HFFc6 (cell line): ENCODE data around the gene ARHGAP19. TPM values are rescaled to one million over a fixed set of nuclear protein-coding genes. Genes with fewer than 3 reads are reported as not detected.
A peak's percentile ranks its signal among the peaks of the same experiment; 100 is the strongest.

Experiments used
- DNase-seq: peaks from one replicate; pipeline ENCODE4 v3.0.0-alpha.2; 2018
- H3K27ac Mint-ChIP-seq: 2 replicates; pipeline ENCODE4 v1.8.0; 2020; ENCODE audit warnings: mild to moderate bottlenecking, mixed read lengths
- H3K27me3 Mint-ChIP-seq: 2 replicates; pipeline ENCODE4 v1.8.0; 2021; ENCODE audit warnings: mild to moderate bottlenecking, moderate library complexity, mixed read lengths; ENCODE audit not compliant: insufficient read depth
- H3K36me3 Mint-ChIP-seq: 2 replicates; pipeline ENCODE4 v1.8.0; 2021; ENCODE audit warnings: low read depth, mixed read lengths
- H3K4me1 Mint-ChIP-seq: 2 replicates; pipeline ENCODE4 v1.8.0; 2020; ENCODE audit warnings: low read depth, mixed read lengths
- H3K4me3 Mint-ChIP-seq: 2 replicates; pipeline ENCODE4 v1.8.0; 2020; ENCODE audit warnings: mild to moderate bottlenecking, moderate library complexity, mixed read lengths
- H3K9me3 Mint-ChIP-seq: 2 replicates; pipeline ENCODE4 v1.8.0; 2020; ENCODE audit warnings: mild to moderate bottlenecking, mixed read lengths
- CTCF ChIP-seq: fragments of 200-600 bp; sonication (generic); IDR thresholded peaks from 2 replicates; pipeline ENCODE4 v1.5.0; 2021; ENCODE audit warnings: antibody characterized with exemption, mild to moderate bottlenecking
- total RNA-seq, 6 experiments: library from RNA; stranded (reverse); fragmentation: NEBNext Ultra II Directional; extraction: Animal tissue kit (Norgen Biotek cat#: 25700); gene quantifications; 2 replicates in 1 of 6; 3 replicates in 5 of 6; pipeline ENCODE4 v1.2.3, GENCODE V29; 2021

Gene ARHGAP19
- total RNA-seq, 6 experiments from 2014 or later, result 5.2 to 12.3 (median 10.2) TPM

GRCh38 chr10:97320480-97321031 is 28.1 kb upstream of the ARHGAP19 start:
- peaks cover 12% of the 10 kb centered on the region for H3K4me1 Mint-ChIP-seq
- TF ChIP-seq CTCF, result no peak
- peak overlapping the region; percentile 76 for H3K4me3 Mint-ChIP-seq
- H3K9me3 Mint-ChIP-seq, result no peaks in the 10 kb centered on the region
- H3K27ac Mint-ChIP-seq, result no peak overlapping the region
- DNase-seq, result no peak
- peaks cover 6% of the 10 kb centered on the region for H3K27me3 Mint-ChIP-seq
- H3K36me3 Mint-ChIP-seq, result no peaks in the 10 kb centered on the region

- TF ChIP-seq CTCF, result peak; percentile 21
- peaks cover 10% of the 10 kb centered on the region for H3K27me3 Mint-ChIP-seq
- H3K27ac Mint-ChIP-seq, result no peak overlapping the region
- H3K36me3 Mint-ChIP-seq, result no peaks in the 10 kb centered on the region
- H3K4me1 Mint-ChIP-seq, result peaks cover 14% of the 10 kb centered on the region
- H3K9me3 Mint-ChIP-seq, result no peaks in the 10 kb centered on the region
- H3K4me3 Mint-ChIP-seq, result peak overlapping the region; percentile 76
- DNase-seq, result no peak
Observed at GRCh38 chr10:97319671-97320479, 27.4 kb upstream of the ARHGAP19 start.

- Mint-ChIP-seq H3K4me3 (peak within 1 kb of the TSS; percentile 91), H3K36me3 (no peaks in the 10 kb centered on the region), H3K27me3 (peaks cover 10% of the 10 kb centered on the region), H3K9me3 (no peaks in the 10 kb centered on the region), H3K27ac (peak within 1 kb of the TSS; percentile 98), H3K4me1 (peaks cover 20% of the 10 kb centered on the region)
- DNase-seq, result peak; percentile 73
- peak; percentile 9; the same call in 1 of the 2 replicates for TF ChIP-seq CTCF
Observed at GRCh38 chr10:97318772-97319651, 26.6 kb upstream of the ARHGAP19 start, which contains the start of gene FRAT1. Gene FRAT1 (plus strand): TSS chr10:97319271. CDS start chr10:97319454, 183 bp downstream.

GRCh38 chr10:97314671-97315070 is 22.2 kb upstream of the ARHGAP19 start:
- H3K27ac Mint-ChIP-seq, result no peak overlapping the region

More at GRCh38 chr10:97314671-97315070, 22.2 kb upstream of the ARHGAP19 start:
- H3K9me3 Mint-ChIP-seq, result no peaks in the 10 kb centered on the region
- TF ChIP-seq CTCF, result no peak
- DNase-seq, result no peak
- H3K36me3 Mint-ChIP-seq, result no peaks in the 10 kb centered on the region
- H3K27me3 Mint-ChIP-seq, result peaks cover 8% of the 10 kb centered on the region
- H3K4me1 Mint-ChIP-seq, result peaks cover 15% of the 10 kb centered on the region
- no peak overlapping the region for H3K4me3 Mint-ChIP-seq
